Measurements from ENCODE around the gene SLC2A14. TPM values are rescaled to one million over a fixed set of nuclear protein-coding genes. Genes with fewer than 3 reads are reported as not detected.
A peak's percentile ranks its signal among the peaks of the same experiment; 100 is the strongest.
"Not testable (repeated sequence)": the region's sequence is repeated elsewhere in the genome, so short reads cannot be mapped to it uniquely, and the experiment has no call there.

The SLC2A14 gene
- total RNA-seq, 8 experiments from 2014 or later: 0.55 to 1.7 (median 0.91) TPM; not detected in 3

DNA sequence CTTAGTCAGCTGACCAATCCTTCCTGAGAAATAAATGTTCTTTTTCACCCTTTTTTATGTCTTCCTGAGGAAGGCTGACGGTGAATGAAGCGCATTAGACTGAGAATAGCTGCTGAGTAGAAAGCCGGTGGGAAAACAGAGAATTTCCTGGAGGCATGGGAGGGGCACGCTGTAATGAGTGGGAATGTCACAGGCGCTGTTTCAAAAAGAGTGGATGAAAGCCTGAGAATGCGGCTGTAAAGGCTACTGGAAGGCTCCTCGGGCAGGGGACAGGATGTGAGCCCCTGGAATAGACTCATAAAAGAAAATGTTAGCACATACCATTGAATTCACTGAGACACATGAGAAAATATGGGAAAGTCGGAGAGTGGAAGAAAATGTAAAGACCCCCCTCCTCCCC is 29.6 kb downstream of the SLC2A14 start:
- no CpG with 5 or more reads among the region's 8 CpGs for WGBS, 10 experiments
- H3K4me3 ChIP-seq; H3K27ac ChIP-seq; in situ Hi-C loops (cut with MboI; ENCODE audit: low pct_unique_long_range_greater_than_20kb in 2 of 9, low sequenced_read_pairs in 9 of 9, unreplicated experiment in 9 of 9): not testable (repeated sequence)
- peaks cover 7 to 11% of the 10 kb centered on the region in 2 donors for H3K4me1 ChIP-seq (replicated peaks in 1 of 2)
- peak in 7 of 8 experiments; percentile 35 to 80 (median 44) for ATAC-seq (replicated peaks in 6 of 8)

DNA sequence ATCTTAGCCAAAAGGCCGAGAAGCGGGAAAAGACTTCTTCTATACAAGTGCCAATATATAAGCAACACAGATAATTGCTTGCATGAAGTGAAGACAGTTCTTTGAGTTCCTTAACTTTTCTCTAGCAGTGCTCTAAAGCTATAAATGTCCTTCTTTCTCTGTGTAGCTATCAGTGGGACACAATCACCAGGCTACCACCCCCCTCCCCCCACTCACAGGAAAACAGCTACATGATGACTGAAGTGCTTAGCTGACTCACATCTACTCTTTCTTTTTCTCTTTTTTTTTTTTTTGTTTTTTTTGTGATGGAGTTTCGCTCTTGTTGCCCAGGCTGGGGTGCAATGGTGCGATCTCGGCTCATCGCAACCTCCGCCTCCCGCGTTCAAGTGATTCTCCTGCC is 30.3 kb downstream of the SLC2A14 start:
- WGBS, 10 experiments: 73 to 97% (median 88%) methylated on average over 2 to 9 of the region's 9 CpGs; no CpG with 5 or more reads in 3 of the 10 experiments
- H3K4me1 ChIP-seq (replicated peaks in 1 of 2); in situ Hi-C loops (cut with MboI; ENCODE audit: low pct_unique_long_range_greater_than_20kb in 2 of 9, low sequenced_read_pairs in 9 of 9, unreplicated experiment in 9 of 9); H3K4me3 ChIP-seq; H3K27ac ChIP-seq: not testable (repeated sequence)
- peak in 1 of 8 experiments; percentile 40 for ATAC-seq (replicated peaks in 6 of 8)

DNA sequence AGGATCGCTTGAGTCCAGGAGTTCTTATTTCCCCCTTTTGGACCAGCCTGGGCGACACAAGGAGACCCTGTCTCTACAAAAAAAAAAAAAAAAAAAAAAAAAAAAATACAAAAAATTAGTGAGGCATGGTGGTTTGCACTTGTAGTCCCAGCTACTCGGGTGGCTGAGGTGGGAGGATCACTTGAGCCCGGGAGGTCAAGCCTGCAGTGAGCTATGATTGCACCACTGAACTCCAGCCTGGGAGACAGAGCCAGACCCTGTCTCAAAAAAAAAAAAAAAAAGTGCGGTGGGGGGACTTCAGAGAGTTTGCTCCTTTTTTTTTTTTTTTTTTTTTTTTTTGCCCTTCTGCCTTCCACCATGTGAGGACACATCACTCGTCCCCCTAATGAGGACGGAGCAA is 32.9 kb downstream of the SLC2A14 start:
- H3K4me3 ChIP-seq; ATAC-seq (replicated peaks in 6 of 8); H3K4me1 ChIP-seq (replicated peaks in 1 of 2); in situ Hi-C loops (cut with MboI; ENCODE audit: low pct_unique_long_range_greater_than_20kb in 2 of 9, low sequenced_read_pairs in 9 of 9, unreplicated experiment in 9 of 9); H3K27ac ChIP-seq: not testable (repeated sequence)
- WGBS, 10 experiments: 66 to 100% (median 90%) methylated on average over 1 to 6 of the region's 7 CpGs; no CpG with 5 or more reads in 2 of the 10 experiments

DNA sequence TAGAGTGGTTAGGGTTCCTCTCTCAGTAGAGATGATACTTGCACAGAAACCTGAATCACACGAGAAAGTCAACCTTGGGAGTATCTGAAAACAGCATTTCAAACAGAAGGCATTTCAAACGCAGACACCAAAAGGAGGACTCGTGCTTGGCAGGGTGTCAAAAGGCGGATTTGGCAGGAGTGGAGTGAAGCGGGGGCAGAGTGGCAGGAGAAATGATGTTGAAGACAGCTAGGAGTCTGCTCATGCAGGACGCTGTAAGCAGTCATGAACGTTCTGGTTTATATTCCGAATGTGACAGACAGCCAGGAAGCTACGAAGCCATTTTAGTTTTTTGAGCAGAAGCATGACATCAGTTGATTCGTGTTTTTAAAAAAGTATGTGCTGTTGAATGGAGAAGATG is 33.5 kb downstream of the SLC2A14 start:
- H3K4me1 ChIP-seq (replicated peaks in 1 of 2); H3K4me3 ChIP-seq; H3K27ac ChIP-seq; ATAC-seq (replicated peaks in 6 of 8); in situ Hi-C loops (cut with MboI; ENCODE audit: low pct_unique_long_range_greater_than_20kb in 2 of 9, low sequenced_read_pairs in 9 of 9, unreplicated experiment in 9 of 9): not testable (repeated sequence)
- no CpG with 5 or more reads among the region's 10 CpGs for WGBS, 10 experiments

DNA sequence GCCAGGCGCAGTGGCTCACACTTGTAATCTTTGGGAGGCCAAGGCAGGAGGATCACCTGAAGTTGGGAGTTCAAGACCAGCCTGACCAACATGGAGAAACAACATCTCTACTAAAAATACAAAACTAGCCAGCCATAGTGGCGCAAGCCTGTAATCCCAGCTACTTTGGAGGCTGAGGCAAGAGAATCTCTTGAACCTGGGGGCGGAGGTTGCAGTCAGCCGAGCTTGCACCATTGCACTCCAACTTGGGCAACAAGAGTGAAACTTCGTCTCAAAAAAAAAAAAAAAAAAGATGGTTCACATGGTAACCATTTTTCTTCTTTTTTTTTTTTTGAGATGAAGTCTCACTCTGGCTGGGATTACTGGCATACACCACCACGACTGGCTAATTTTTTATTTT is 35.3 kb downstream of the SLC2A14 start:
- in situ Hi-C loops (cut with MboI; ENCODE audit: low pct_unique_long_range_greater_than_20kb in 2 of 9, low sequenced_read_pairs in 9 of 9, unreplicated experiment in 9 of 9): no loop called here
- no peak for ATAC-seq (replicated peaks in 6 of 8)
- H3K4me3 ChIP-seq: no peak overlapping the region
- H3K27ac ChIP-seq: no peak overlapping the region
- 65 to 100% (median 91%) methylated on average over 1 to 6 of the region's 6 CpGs; no CpG with 5 or more reads in 1 of the 10 experiments for WGBS, 10 experiments
- no peaks in the 10 kb centered on the region for H3K4me1 ChIP-seq (replicated peaks in 1 of 2)

DNA sequence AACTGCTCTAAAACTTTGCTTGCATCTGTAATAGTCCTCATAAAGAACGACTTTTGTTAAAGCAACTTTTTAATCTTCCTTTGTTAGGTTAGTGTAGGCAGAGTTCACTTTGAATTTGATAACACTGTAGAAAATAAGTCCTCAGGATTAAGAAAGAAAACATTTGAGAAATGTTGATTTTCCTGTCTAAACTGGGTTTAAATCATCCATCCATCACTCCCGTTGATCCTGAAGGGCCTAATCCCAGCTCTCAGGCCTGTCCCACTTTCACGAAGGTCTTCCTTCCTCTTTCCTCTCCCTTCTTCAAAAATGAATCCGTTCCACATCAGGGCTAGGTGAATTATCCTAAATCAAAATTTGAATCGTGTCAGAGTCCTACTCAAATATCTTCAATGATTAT is 36.9 kb downstream of the SLC2A14 start:
- Histone ChIP-seq H3K27ac (no peak overlapping the region), H3K4me1 (replicated peaks in 1 of 2) (no peaks in the 10 kb centered on the region), H3K4me3 (no peak overlapping the region)
- in situ Hi-C loops (cut with MboI; ENCODE audit: low pct_unique_long_range_greater_than_20kb in 2 of 9, low sequenced_read_pairs in 9 of 9, unreplicated experiment in 9 of 9): no loop called here
- 22 to 93% (median 70%) methylated on average over 1 to 5 of the region's 5 CpGs; no CpG with 5 or more reads in 1 of the 10 experiments for WGBS, 10 experiments
- no peak for ATAC-seq (replicated peaks in 6 of 8)

DNA sequence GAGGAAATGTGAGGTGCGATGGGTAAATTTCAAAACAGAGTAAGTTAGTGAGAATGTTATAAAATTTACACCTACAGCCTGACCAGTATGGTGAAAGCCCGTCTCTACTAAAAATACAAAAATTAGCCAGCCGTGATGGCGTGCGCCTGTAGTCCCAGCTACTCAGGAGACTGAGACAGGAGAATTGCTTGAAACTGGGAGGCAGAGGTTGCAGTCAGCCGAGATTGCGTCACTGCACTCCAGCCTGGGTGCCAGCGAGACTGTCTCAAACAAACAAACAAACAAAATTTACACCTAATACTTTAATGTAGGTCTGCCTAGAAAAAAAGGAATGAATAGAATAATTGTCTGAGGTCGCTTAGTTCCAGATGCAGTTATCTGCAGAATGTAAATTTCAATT is 37.6 kb downstream of the SLC2A14 start:
- Histone ChIP-seq H3K4me1 (replicated peaks in 1 of 2) (no peaks in the 10 kb centered on the region), H3K27ac (no peak overlapping the region), H3K4me3 (no peak overlapping the region)
- ATAC-seq (replicated peaks in 6 of 8): no peak
- in situ Hi-C loops (cut with MboI; ENCODE audit: low pct_unique_long_range_greater_than_20kb in 2 of 9, low sequenced_read_pairs in 9 of 9, unreplicated experiment in 9 of 9): no loop called here
- 20 to 93% (median 59%) methylated on average over 1 to 8 of the region's 9 CpGs; no CpG with 5 or more reads in 1 of the 10 experiments for WGBS, 10 experiments

DNA sequence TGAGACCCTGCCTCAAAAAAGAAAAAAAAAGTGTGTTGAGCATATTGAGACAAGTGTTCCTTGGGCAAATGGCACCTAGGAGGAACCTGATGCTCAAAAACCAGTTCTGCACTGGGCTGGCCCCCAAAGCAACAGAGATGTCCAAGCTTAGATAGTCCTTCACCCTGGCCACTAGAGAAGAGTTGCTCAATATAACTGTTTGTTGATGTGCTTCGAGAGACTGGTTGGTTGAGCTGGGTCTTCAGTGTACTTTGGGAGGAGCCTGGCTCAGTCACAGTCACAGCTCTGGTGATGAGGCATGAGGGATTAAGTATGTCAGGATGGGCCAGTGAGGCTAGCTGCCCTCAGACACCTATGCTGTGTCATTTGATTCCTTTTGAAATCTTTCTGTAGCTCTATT is 38.0 kb downstream of the SLC2A14 start:
- no peak overlapping the region for H3K27ac ChIP-seq
- ATAC-seq (replicated peaks in 6 of 8): no peak
- no peaks in the 10 kb centered on the region for H3K4me1 ChIP-seq (replicated peaks in 1 of 2)
- in situ Hi-C loops (cut with MboI; ENCODE audit: low pct_unique_long_range_greater_than_20kb in 2 of 9, low sequenced_read_pairs in 9 of 9, unreplicated experiment in 9 of 9): no loop called here
- H3K4me3 ChIP-seq: no peak overlapping the region
- 50 to 57% methylated on average over 1 of the region's 1 CpG; no CpG with 5 or more reads in 8 of the 10 experiments for WGBS, 10 experiments

DNA sequence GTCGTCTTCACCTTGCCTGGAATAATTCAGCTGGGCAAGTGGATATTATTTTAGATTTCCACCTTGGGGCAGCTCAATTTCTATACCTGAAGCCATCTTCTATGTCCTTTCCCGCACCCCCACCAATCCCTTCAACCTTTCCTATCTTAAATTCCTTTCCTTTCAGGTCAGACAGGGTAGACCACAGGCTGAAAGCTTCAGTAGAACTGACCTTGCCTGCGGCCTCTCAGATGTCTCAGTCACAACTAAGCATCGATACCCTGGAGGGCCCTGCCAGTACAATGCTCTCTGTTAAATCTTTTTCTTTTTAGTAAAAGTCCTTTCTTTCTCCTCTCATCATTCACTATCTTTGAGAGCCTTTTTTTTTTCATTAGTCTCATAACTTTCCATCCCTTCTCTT is 38.9 kb downstream of the SLC2A14 start:
- Histone ChIP-seq H3K4me1 (replicated peaks in 1 of 2) (no peaks in the 10 kb centered on the region), H3K27ac (no peak overlapping the region), H3K4me3 (no peak overlapping the region)
- ATAC-seq (replicated peaks in 6 of 8): no peak
- in situ Hi-C loops (cut with MboI; ENCODE audit: low pct_unique_long_range_greater_than_20kb in 2 of 9, low sequenced_read_pairs in 9 of 9, unreplicated experiment in 9 of 9): no loop called here
- 52 to 100% (median 76%) methylated on average over 2 to 4 of the region's 4 CpGs; no CpG with 5 or more reads in 1 of the 10 experiments for WGBS, 10 experiments

DNA sequence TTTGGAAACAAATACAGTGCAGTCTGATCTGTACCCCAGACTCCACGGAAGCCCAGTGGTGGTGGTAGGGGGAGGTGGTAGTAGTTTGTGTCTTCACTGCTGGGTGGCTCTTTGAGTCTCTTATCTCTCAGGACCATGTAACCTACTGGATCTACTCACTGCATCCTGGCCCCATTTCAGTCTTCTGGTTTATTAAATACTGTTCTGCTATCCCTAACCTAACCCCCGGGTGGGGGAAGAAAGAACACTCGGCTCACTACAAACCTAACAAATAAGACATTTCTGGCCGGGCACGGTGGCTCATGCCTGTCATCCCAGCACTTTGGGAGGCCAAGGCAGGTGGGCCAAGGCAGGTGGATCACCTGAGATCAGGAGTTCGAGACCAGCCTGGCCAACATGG is 39.5 kb downstream of the SLC2A14 start:
- H3K4me3 ChIP-seq; H3K4me1 ChIP-seq (replicated peaks in 1 of 2); H3K27ac ChIP-seq; in situ Hi-C loops (cut with MboI; ENCODE audit: low pct_unique_long_range_greater_than_20kb in 2 of 9, low sequenced_read_pairs in 9 of 9, unreplicated experiment in 9 of 9); ATAC-seq (replicated peaks in 6 of 8): not testable (repeated sequence)
- 60 to 97% (median 75%) methylated on average over 3 to 5 of the region's 6 CpGs; no CpG with 5 or more reads in 5 of the 10 experiments for WGBS, 10 experiments

DNA sequence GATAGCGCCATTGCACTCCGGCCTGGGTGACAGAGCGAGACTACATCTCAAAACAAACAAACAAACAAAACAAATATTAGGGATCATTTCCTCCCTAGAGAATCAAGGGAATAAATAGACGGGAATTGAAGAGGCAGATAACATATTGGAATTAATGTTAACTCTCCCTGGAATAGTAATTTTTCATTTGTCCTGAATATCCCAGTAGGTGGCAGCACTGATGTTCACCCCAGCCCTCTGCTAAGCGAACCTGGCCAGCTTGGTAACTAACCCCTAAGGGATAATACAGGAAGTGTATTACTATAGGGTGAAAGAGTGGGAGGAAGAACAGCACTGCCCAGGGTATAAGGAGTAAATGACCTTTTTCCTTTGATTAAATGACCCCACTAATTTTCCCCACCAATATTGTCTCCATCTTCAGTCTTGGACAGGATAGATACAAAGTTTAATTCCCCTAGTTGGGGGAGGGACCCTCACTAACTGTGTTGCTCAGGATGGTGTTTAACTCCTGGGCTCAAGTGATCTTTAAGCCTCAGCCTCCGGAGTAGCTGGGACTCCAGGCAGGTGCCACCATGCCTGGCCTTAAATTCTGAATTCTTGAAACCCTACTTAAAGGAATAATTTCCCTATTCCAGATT is 40.5 kb downstream of the SLC2A14 start:
- 17 to 96% (median 49%) methylated on average over 1 to 5 of the region's 6 CpGs; no CpG with 5 or more reads in 2 of the 10 experiments for WGBS, 10 experiments
- in situ Hi-C loops (cut with MboI; ENCODE audit: low pct_unique_long_range_greater_than_20kb in 2 of 9, low sequenced_read_pairs in 9 of 9, unreplicated experiment in 9 of 9): no loop called here
- Histone ChIP-seq H3K27ac (no peak overlapping the region), H3K4me1 (replicated peaks in 1 of 2) (no peaks in the 10 kb centered on the region), H3K4me3 (no peak overlapping the region)
- ATAC-seq (replicated peaks in 6 of 8): peak in 6 of 8 experiments; percentile 29 to 87 (median 70)

DNA sequence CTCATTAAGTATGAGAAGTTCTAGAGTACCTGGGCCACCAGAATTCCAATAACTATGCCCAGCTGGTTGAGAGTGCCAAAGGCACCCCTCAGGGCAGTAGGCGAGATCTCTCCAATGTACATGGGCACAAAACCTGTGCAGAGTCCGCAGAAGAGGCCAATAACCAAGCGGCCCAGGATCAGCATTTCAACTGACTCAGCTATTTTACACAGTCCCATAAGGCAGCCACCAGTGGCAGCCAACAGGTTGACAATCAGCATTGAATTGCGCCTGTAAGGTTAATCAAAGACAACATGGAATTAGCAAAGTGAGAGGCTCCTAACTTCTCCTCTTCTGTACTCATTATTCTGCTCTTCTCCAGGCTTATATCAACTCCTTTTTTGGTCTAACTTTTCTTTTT is 43.0 kb downstream of the SLC2A14 start:
- ATAC-seq (replicated peaks in 6 of 8); in situ Hi-C loops (cut with MboI; ENCODE audit: low pct_unique_long_range_greater_than_20kb in 2 of 9, low sequenced_read_pairs in 9 of 9, unreplicated experiment in 9 of 9); H3K27ac ChIP-seq; H3K4me3 ChIP-seq; H3K4me1 ChIP-seq (replicated peaks in 1 of 2): not testable (repeated sequence)
- 33 to 100% (median 86%) methylated on average over 1 to 3 of the region's 4 CpGs; no CpG with 5 or more reads in 1 of the 10 experiments for WGBS, 10 experiments

DNA sequence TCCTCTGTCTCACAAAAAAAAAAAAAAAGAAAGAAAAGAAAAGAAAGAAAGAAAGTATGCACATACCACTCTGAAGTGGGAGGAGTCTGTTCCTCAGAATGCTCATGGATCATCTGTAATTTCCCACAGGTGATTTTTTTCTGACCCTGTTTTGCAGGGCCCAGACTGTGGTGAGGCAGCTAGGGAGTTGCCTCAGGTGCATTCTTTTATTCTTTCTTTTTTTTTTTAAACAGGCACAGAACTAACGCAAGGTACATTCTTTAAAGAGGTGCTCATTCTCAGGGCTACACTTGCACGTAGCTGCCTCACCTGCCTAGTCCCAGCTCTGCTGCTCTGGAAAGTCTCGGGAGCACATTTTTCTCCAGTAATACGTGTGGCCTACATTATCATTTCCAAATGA is 47.0 kb downstream of the SLC2A14 start:
- H3K27ac ChIP-seq; H3K4me3 ChIP-seq; ATAC-seq (replicated peaks in 6 of 8); H3K4me1 ChIP-seq (replicated peaks in 1 of 2); in situ Hi-C loops (cut with MboI; ENCODE audit: low pct_unique_long_range_greater_than_20kb in 2 of 9, low sequenced_read_pairs in 9 of 9, unreplicated experiment in 9 of 9): not testable (repeated sequence)
- WGBS, 10 experiments: 100% methylated on average over 1 of the region's 4 CpGs; no CpG with 5 or more reads in 9 of the 10 experiments

Data from motor neuron (in vitro differentiated cells).